Naive thymus-derived CD4-positive, alpha-beta T cell (primary cell): ENCODE results near the gene RNF17. TPM values are rescaled to one million over a fixed set of nuclear protein-coding genes. Genes with fewer than 3 reads are reported as not detected.

Experiments
- ATAC-seq: fragments of 150-1000 bp; cut with Tn5 transposase; 2 replicates; pipeline ENCODE4 v1.10.0; 2021; ENCODE audit warnings: mild to moderate bottlenecking, moderate library complexity
- CTCF ChIA-PET: fragments of 350-600 bp; sonication (Branson Sonifier 250); formaldehyde crosslinking; loops from one replicate; lab custom pipeline; 2021; ENCODE audit warnings: antibody characterized with exemption; lab: Charles Lee
- POLR2A ChIA-PET: fragments of 350-600 bp; sonication (Branson Sonifier 250); formaldehyde crosslinking; loops from one replicate; lab custom pipeline; 2021; ENCODE audit warnings: antibody characterized with exemption, inconsistent platforms; lab: Charles Lee
- DNase-seq, 9 donors: peaks; one replicate each; pipeline versions ENCODE4 v3.0.0 to v3.0.0-alpha.2; 2020 to 2022; ENCODE audit warnings: mixed read lengths in 1 of 9
- H3K27ac ChIP-seq: one replicate; pipeline ENCODE4 v1.7.0; 2013; ENCODE audit warnings: mild to moderate bottlenecking, low read depth, low read length, moderate library complexity
- H3K27me3 ChIP-seq, 2 donors: one replicate each; pipeline ENCODE4 v1.7.0; 2013; ENCODE audit warnings: low read length in 2 of 2, mild to moderate bottlenecking in 2 of 2, moderate library complexity in 2 of 2; ENCODE audit not compliant: control insufficient read depth in 2 of 2, insufficient read depth in 2 of 2
- H3K36me3 ChIP-seq, 3 experiments: 1 replicate in 2 of 3; 2 replicates in 1 of 3; pipeline ENCODE4 v1.7.0; 2013; ENCODE audit warnings: low read length in 3 of 3, mild to moderate bottlenecking in 3 of 3, moderate library complexity in 1 of 3; ENCODE audit not compliant: insufficient read depth in 3 of 3, control insufficient read depth in 2 of 3
- H3K4me1 ChIP-seq, 2 donors: one replicate each; pipeline ENCODE4 v1.7.0; 2013; ENCODE audit warnings: low read length in 2 of 2, mild to moderate bottlenecking in 2 of 2, moderate library complexity in 1 of 2; ENCODE audit not compliant: control insufficient read depth in 2 of 2, insufficient read depth in 2 of 2
- H3K4me3 ChIP-seq: 2 replicates; pipeline ENCODE4 v1.7.0; 2013; ENCODE audit warnings: mild to moderate bottlenecking, low read length
- H3K9me3 ChIP-seq, 3 experiments: 1 replicate in 2 of 3; 2 replicates in 1 of 3; pipeline ENCODE4 v1.7.0; 2013; ENCODE audit warnings: low read length in 3 of 3; ENCODE audit not compliant: control insufficient read depth in 2 of 3
- H3K27ac Mint-ChIP-seq, 9 donors: one replicate each; pipeline ENCODE4 v1.8.0; 2020 to 2022; ENCODE audit warnings: mixed read lengths in 9 of 9, mild to moderate bottlenecking in 8 of 9, moderate library complexity in 5 of 9, inconsistent platforms in 2 of 9
- H3K27me3 Mint-ChIP-seq, 5 donors: one replicate each; pipeline ENCODE4 v1.8.0; 2021 to 2022; ENCODE audit warnings: mixed read lengths in 5 of 5, mild to moderate bottlenecking in 1 of 5
- H3K36me3 Mint-ChIP-seq, 5 donors: one replicate each; pipeline ENCODE4 v1.8.0; 2020 to 2022; ENCODE audit warnings: mixed read lengths in 5 of 5, mild to moderate bottlenecking in 3 of 5, inconsistent platforms in 1 of 5
- H3K4me1 Mint-ChIP-seq, 7 donors: one replicate each; pipeline ENCODE4 v1.8.0; 2020 to 2022; ENCODE audit warnings: mixed read lengths in 7 of 7, mild to moderate bottlenecking in 3 of 7, inconsistent platforms in 1 of 7
- H3K4me3 Mint-ChIP-seq, 10 donors: one replicate each; pipeline ENCODE4 v1.8.0; 2020 to 2022; ENCODE audit warnings: mild to moderate bottlenecking in 10 of 10, mixed read lengths in 10 of 10, moderate library complexity in 6 of 10, inconsistent platforms in 2 of 10
- H3K9me3 Mint-ChIP-seq, 11 donors: one replicate each; pipeline ENCODE4 v1.8.0; 2020 to 2022; ENCODE audit warnings: mixed read lengths in 11 of 11, mild to moderate bottlenecking in 4 of 11, inconsistent platforms in 1 of 11, moderate library complexity in 1 of 11
- intact Hi-C, 2 donors: fragments of 100-400 bp; cut with micrococcal nuclease; formaldehyde crosslinking; loops; one replicate each; pipeline ENCODE4 v1.15.1; 2023
- polyA plus RNA-seq, 2 donors: library from polyadenylated mRNA; unstranded; fragments of 300-500 nt; fragmentation: Illumina TruSeq; gene quantifications; one replicate each; pipeline ENCODE4 v1.2.3, GENCODE V29; 2021
- total RNA-seq, 6 experiments: library from RNA in 5 of 6; stranded (reverse) in 5 of 6; gene quantifications; 1 replicate in 5 of 6; 2 replicates in 1 of 6; pipeline ENCODE4 v1.2.3 and lab custom pipeline; 2021 to 2026

The RNF17 gene
- total and polyA plus RNA-seq, 7 experiments from 2014 or later: 0.24 to 1.1 (median 0.53) TPM; not detected in 3

DNA sequence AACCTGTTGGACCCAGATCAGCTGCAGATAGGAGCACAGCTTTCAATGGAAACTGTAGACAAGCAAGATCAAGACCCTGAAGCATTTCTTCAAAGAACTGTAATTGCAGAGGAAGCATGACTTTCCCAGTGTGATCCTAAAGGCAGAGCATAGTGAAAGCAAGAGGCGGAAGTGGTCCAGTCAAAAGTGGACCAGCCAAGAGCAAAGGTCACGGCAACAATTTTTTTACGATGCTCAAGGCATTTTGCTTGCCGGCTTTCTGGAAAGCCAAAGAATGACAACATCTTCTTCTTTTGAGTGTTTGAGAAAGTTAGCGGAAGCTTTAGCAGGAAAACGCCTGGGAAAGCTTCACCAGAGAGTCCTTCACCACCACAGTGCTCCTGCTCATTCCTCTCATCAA, 111.6 kb downstream of the RNF17 start:
- Histone ChIP-seq H3K36me3 (no peaks in the 10 kb centered on the region), H3K4me1 (no peaks in the 10 kb centered on the region), H3K9me3 (no peaks in the 10 kb centered on the region), H3K27ac (no peak overlapping the region), H3K4me3 (no peak overlapping the region), H3K27me3 (no peaks in the 10 kb centered on the region)
- peaks cover 19 to 38% (median 26%) of the 10 kb centered on the region in 5 donors for H3K27me3 Mint-ChIP-seq
- no peaks in the 10 kb centered on the region for H3K36me3 Mint-ChIP-seq
- H3K9me3 Mint-ChIP-seq: peaks cover 0 to 4% (median 0%) of the 10 kb centered on the region in 11 donors
- H3K4me3 Mint-ChIP-seq: no peak overlapping the region
- no peak overlapping the region for H3K27ac Mint-ChIP-seq
- ChIA-PET POLR2A (no interaction called here), CTCF (no interaction called here)
- H3K4me1 Mint-ChIP-seq: no peaks in the 10 kb centered on the region
- ATAC-seq (no peak), DNase-seq (no peak)
- intact Hi-C loops: no loop called here

DNA sequence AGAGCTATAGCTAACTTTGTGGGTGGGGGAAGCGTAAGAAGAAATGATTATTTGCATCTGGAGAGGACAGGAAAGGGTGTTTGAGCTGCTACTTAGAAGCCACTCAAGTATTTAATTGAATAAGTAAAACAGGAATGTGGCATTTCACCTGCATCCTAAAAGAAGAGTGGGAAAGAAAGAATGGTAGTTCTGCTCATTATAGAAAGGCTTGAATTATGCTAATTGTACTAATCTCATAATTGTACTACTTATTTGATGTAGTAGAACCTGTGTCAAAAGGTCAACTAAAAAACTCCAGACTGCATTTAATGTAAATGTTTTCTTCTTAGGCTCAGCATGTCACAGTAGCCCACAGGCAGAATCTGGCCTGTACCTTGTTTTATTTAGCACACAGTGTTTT, 113.6 kb downstream of the RNF17 start:
- ChIA-PET CTCF (no interaction called here), POLR2A (no interaction called here)
- ATAC-seq (no peak), DNase-seq (no peak)
- Histone ChIP-seq H3K4me1 (no peaks in the 10 kb centered on the region), H3K36me3 (no peaks in the 10 kb centered on the region), H3K27ac (no peak overlapping the region), H3K9me3 (no peaks in the 10 kb centered on the region), H3K27me3 (no peaks in the 10 kb centered on the region), H3K4me3 (no peak overlapping the region)
- Mint-ChIP-seq H3K27ac (no peak overlapping the region), H3K4me3 (no peak overlapping the region), H3K4me1 (no peaks in the 10 kb centered on the region), H3K36me3 (peaks cover 0 to 2% (median 0%) of the 10 kb centered on the region in 5 donors), H3K27me3 (peaks cover 13 to 27% (median 17%) of the 10 kb centered on the region in 5 donors), H3K9me3 (peaks cover 0 to 4% (median 0%) of the 10 kb centered on the region in 11 donors)
- intact Hi-C loops: no loop called here

DNA sequence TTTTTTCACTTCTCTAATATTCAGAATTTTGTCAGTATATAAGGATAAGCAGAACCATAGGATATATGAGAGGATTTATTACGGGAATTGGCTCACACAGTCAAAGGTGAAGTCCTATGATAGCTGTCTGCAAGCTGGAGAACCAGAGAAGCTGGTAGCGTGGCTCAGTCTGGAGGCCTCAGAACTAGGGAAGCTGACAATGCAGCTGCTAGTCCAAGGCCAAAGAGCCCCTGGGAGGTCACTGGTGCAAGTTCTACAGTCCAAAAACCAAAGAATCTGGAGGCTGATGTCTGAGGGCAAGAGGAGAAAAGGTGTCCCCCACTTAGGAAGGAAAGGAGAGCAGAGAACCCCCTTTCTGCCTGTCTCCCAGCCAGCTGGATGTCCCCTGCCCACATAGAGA, 114.4 kb downstream of the RNF17 start:
- DNase-seq: no peak
- H3K4me3 Mint-ChIP-seq: no peak overlapping the region
- intact Hi-C loops: no loop called here
- no peak overlapping the region for H3K27ac Mint-ChIP-seq
- Histone ChIP-seq H3K4me3 (no peak overlapping the region), H3K27me3 (no peaks in the 10 kb centered on the region), H3K9me3 (no peaks in the 10 kb centered on the region), H3K4me1 (no peaks in the 10 kb centered on the region), H3K36me3 (no peaks in the 10 kb centered on the region), H3K27ac (no peak overlapping the region)
- ATAC-seq: no peak
- H3K27me3 Mint-ChIP-seq: peaks cover 12 to 20% (median 14%) of the 10 kb centered on the region in 5 donors
- peaks cover 0 to 3% (median 0%) of the 10 kb centered on the region in 5 donors for H3K36me3 Mint-ChIP-seq
- H3K4me1 Mint-ChIP-seq: no peaks in the 10 kb centered on the region
- ChIA-PET CTCF (no interaction called here), POLR2A (no interaction called here)
- peaks cover 0 to 4% (median 0%) of the 10 kb centered on the region in 11 donors for H3K9me3 Mint-ChIP-seq

DNA sequence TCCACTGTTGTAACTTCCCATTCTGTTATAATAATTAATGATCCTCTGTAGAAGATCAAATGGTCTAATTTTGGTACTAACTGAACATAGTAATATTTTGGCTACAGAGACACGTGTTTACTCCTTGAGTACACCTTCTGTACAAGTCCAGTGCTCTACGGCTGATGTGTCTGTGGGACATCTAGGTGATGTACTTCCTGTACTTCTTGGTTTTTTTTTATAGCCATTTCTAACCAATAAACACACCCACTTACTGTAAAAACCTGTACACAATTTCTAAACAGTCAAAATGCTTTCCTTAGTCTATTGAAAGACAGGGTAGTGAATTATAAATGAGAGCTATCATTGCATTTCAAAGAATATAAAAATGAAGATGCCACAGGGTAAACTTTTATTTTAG, 118.7 kb downstream of the RNF17 start:
- Mint-ChIP-seq H3K4me3 (no peak overlapping the region), H3K27ac (peak overlapping the region in 1 of 9 donors; percentile 31), H3K36me3 (peaks cover 3 to 31% (median 11%) of the 10 kb centered on the region in 5 donors), H3K27me3 (no peaks in the 10 kb centered on the region), H3K9me3 (no peaks in the 10 kb centered on the region), H3K4me1 (no peaks in the 10 kb centered on the region)
- Histone ChIP-seq H3K9me3 (no peaks in the 10 kb centered on the region), H3K27ac (no peak overlapping the region), H3K4me3 (no peak overlapping the region), H3K36me3 (no peaks in the 10 kb centered on the region), H3K4me1 (no peaks in the 10 kb centered on the region), H3K27me3 (no peaks in the 10 kb centered on the region)
- intact Hi-C loops: no loop called here
- POLR2A ChIA-PET: no interaction called here
- no peak for ATAC-seq
- no peak for DNase-seq
- CTCF ChIA-PET: no interaction called here

DNA sequence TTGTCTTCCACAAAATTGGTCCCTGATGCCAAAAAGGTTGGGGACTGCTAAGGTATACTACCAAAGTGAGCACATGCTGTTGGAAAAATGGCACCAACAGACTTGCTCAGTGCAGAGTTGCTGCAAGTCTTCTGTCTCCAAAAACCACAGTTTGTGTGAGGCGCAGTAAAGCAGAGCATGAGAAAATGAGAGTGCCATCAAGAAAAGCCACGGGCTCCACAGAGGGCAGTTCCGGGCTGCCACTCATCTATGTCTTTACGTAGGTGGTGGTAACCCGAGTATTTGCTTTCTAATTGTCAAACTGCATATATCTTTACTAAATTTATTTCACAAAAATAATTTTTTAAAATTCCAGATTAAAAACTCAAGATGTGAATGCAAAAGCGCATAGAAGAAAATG, 123.8 kb downstream of the RNF17 start:
- no peak overlapping the region for H3K4me3 ChIP-seq
- Mint-ChIP-seq H3K27ac (no peak overlapping the region), H3K27me3 (no peaks in the 10 kb centered on the region), H3K36me3 (peaks cover 6 to 68% (median 31%) of the 10 kb centered on the region in 5 donors), H3K4me3 (no peak overlapping the region), H3K9me3 (no peaks in the 10 kb centered on the region), H3K4me1 (peaks cover 0 to 3% (median 0%) of the 10 kb centered on the region in 7 donors)
- no peak overlapping the region for H3K27ac ChIP-seq
- no peak for DNase-seq
- no peaks in the 10 kb centered on the region for H3K4me1 ChIP-seq
- intact Hi-C loops: no loop called here
- H3K9me3 ChIP-seq: no peaks in the 10 kb centered on the region
- no peaks in the 10 kb centered on the region for H3K36me3 ChIP-seq
- H3K27me3 ChIP-seq: no peaks in the 10 kb centered on the region
- ChIA-PET CTCF (no interaction called here), POLR2A (no interaction called here)
- no peak for ATAC-seq

DNA sequence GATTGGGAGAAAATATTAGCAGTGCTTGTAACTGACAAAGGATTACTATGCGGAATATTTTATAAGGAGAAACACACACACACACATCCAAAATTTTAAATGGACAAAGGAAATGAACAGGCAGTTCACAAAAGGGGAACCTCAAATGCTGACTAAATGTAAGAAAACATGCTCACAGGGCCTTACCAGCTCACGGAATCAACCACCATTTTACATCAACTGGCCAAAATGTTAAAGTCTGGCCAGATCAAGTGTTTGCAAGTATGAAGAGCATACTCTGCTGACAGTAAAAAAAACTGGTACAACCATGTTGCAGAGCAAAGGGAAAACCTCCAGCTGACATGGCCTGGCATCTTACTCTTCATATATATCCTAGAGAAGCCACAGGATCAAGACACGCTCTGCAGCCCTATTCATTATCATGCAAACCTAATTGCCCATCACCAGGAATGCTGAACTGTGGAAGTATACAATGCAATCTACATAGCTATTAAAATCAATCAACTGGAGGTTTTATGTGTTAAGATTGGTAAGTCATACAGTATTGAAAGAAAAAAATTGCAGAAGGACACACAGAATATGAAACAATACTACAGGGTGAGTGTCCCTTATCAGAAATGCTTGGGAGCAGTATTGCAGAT, 124.4 kb downstream of the RNF17 start:
- intact Hi-C loops: no loop called here
- Mint-ChIP-seq H3K27ac (no peak overlapping the region), H3K4me1 (peaks cover 0 to 3% (median 0%) of the 10 kb centered on the region in 7 donors), H3K27me3 (no peaks in the 10 kb centered on the region), H3K36me3 (peaks cover 3 to 70% (median 37%) of the 10 kb centered on the region in 5 donors), H3K4me3 (no peak overlapping the region), H3K9me3 (no peaks in the 10 kb centered on the region)
- no peak overlapping the region for H3K27ac ChIP-seq
- ATAC-seq (no peak), DNase-seq (no peak)
- CTCF ChIA-PET: no interaction called here
- no peaks in the 10 kb centered on the region for H3K4me1 ChIP-seq
- H3K9me3 ChIP-seq: no peaks in the 10 kb centered on the region
- H3K27me3 ChIP-seq: no peaks in the 10 kb centered on the region
- POLR2A ChIA-PET: no interaction called here
- no peak overlapping the region for H3K4me3 ChIP-seq
- no peaks in the 10 kb centered on the region for H3K36me3 ChIP-seq

DNA sequence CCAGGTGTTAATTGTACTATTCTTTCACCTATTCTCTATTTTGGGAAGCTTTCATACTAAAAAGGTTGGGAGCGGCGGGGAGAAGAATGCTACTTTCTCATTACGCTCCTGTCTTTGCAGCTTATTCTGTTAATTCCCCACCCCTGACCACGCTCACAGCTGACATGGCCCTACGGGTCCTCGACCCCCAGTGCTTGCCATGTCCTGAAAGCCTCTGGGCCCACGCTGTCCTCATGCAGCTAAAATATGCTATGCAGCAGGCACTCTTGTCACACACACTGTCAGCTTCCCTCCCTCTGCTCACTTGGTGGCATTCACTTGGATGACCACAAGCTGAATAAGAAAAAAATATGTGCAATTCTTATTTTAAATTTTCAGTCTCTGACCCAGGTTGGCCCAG, 126.3 kb downstream of the RNF17 start:
- CTCF ChIA-PET: no interaction called here

More for the DNA sequence above, 126.3 kb downstream of the RNF17 start:
- Mint-ChIP-seq H3K36me3 (peaks cover 3 to 60% (median 33%) of the 10 kb centered on the region in 5 donors), H3K4me3 (no peak overlapping the region), H3K27me3 (no peaks in the 10 kb centered on the region), H3K9me3 (no peaks in the 10 kb centered on the region), H3K27ac (no peak overlapping the region), H3K4me1 (peaks cover 0 to 3% (median 0%) of the 10 kb centered on the region in 7 donors)
- Histone ChIP-seq H3K27me3 (no peaks in the 10 kb centered on the region), H3K36me3 (no peaks in the 10 kb centered on the region), H3K4me3 (no peak overlapping the region), H3K9me3 (no peaks in the 10 kb centered on the region), H3K4me1 (no peaks in the 10 kb centered on the region), H3K27ac (no peak overlapping the region)
- ATAC-seq (no peak), DNase-seq (no peak)
- intact Hi-C loops: no loop called here
- POLR2A ChIA-PET: no interaction called here
